Heart left ventricle (tissue), 16 donors: ENCODE data around the gene LRRFIP1. TPM values are rescaled to one million over a fixed set of nuclear protein-coding genes. Genes with fewer than 3 reads are reported as not detected.

Source experiments
- ATAC-seq, 4 donors: fragments of 200-7000 bp; cut with Tn5 transposase; one replicate each; pipeline ENCODE4 v1.9.1; 2020 to 2022; ENCODE audit warnings: moderate library complexity in 4 of 4, mild to moderate bottlenecking in 3 of 4, moderate number of reproducible peaks in 1 of 4
- DNase-seq, 5 donors: peaks; one replicate each; pipeline ENCODE4 v3.0.0-alpha.2; 2020
- H3K27ac ChIP-seq, 12 donors: fragments of 200-600 bp; sonication (generic) in 4 of 12; one replicate each; pipeline versions ENCODE4 v1.5.0 to v1.8.0; 2016 to 2022; ENCODE audit warnings: mild to moderate bottlenecking in 2 of 12
- H3K27me3 ChIP-seq, 9 donors: fragments of 200-600 bp; sonication (generic) in 2 of 9; one replicate each; pipeline versions ENCODE4 v1.5.1 to v1.8.0; 2016 to 2022; ENCODE audit warnings: mild to moderate bottlenecking in 3 of 9
- H3K36me3 ChIP-seq, 9 donors: fragments of 200-600 bp; sonication (generic) in 2 of 9; one replicate each; pipeline versions ENCODE4 v1.5.0 to v1.8.0; 2018 to 2022; ENCODE audit warnings: mild to moderate bottlenecking in 2 of 9
- H3K4me1 ChIP-seq, 12 donors: fragments of 200-600 bp; sonication (generic) in 4 of 12; one replicate each; pipeline versions ENCODE4 v1.5.0 to v1.8.0; 2016 to 2022; ENCODE audit warnings: mild to moderate bottlenecking in 3 of 12
- H3K4me3 ChIP-seq, 12 donors: fragments of 200-600 bp; sonication (generic) in 4 of 12; one replicate each; pipeline versions ENCODE4 v1.5.0 to v1.8.0; 2017 to 2022; ENCODE audit warnings: mild to moderate bottlenecking in 9 of 12, moderate library complexity in 4 of 12
- H3K9me3 ChIP-seq, 12 donors: fragments of 200-600 bp; sonication (generic) in 4 of 12; one replicate each; pipeline versions ENCODE4 v1.5.0 to v1.8.0; 2016 to 2022; ENCODE audit warnings: mild to moderate bottlenecking in 1 of 12
- CTCF ChIP-seq, 12 donors: fragments of 200-600 bp; sonication (generic) in 4 of 12; IDR thresholded peaks; one replicate each; pipeline versions ENCODE4 v1.5.0 to v1.8.0; 2018 to 2022; ENCODE audit warnings: antibody characterized with exemption in 12 of 12, mild to moderate bottlenecking in 5 of 12
- POLR2A ChIP-seq, 2 donors: fragments of 450-650 bp; IDR thresholded peaks; one replicate each; pipeline ENCODE4 v1.6.1; 2017; ENCODE audit warnings: antibody characterized with exemption in 2 of 2, mild to moderate bottlenecking in 2 of 2, moderate library complexity in 2 of 2
- WGBS, 4 donors: extraction: QIAGEN DNeasy Blood & Tissue Kit in 2 of 4; methylation state at CpG; one replicate each; pipeline versions ENCODE4 v1.1.5 to v1.1.7; 2013 to 2018; 5-methylcytosine and 5-hydroxymethylcytosine counted together
- intact Hi-C, 10 donors: fragments of 100-400 bp; cut with DNase I; formaldehyde crosslinking; loops; one replicate each; pipeline versions ENCODE4 v1.11.1 to v1.14.2; 2022
- polyA plus RNA-seq, 2 donors: library from polyadenylated mRNA; stranded (reverse); fragments of 200-250 nt; gene quantifications; one replicate each; pipeline ENCODE4 v1.2.3, GENCODE V29; 2013
- total RNA-seq, 9 donors: library from RNA; depleted of rRNA in 2 of 9; stranded (reverse); fragments of >200 nt in 2 of 9; fragmentation: NEBNext Ultra II Directional in 3 of 9; extraction: Animal tissue kit (Norgen Biotek cat#: 25700) in 3 of 9; gene quantifications; one replicate each; pipeline versions ENCODE4 v1.1.0 to v1.2.4, GENCODE V29; 2016 to 2023
- donor health status: ischemic (EF 13 %, LVEDD 7.1; RV severe dilation, severe dysfunction).
- donor health status: healthy with polysubstance abuse.
- donor health status: DM: no; HTN: yes; CAD: no.
- donor health status: DM: no; HTN: no; CAD: no.
- donor health status: ischemic (EF 25% LVEDD 6.9; RV normal size, moderate dysfunction).
- donor health status: ischemic (EF 25% LVEDD 5.7; RV mildly dilated, moderate dysfunction).
- donor health status: healthy.
- donor health status: DM: yes; HTN: yes; CAD: no.
- donor health status: ischemic (EF 35%, LVEDD 5.7; RV mildly dilated, moderate dysfunction).
- donor health status: nonischemic (EF 11% LVEDD 7.7; RV severe dilation, severe dysfunction).
- donor health status: DM: yes; HTN: yes; CAD: no.
- donor health status: PGD.
- donor health status: ischemic (EF 29% LVEDD 5.4; RV normal size, mild dysfunction).
- donor health status: nonischemic (EF 23%, LVEDD 6.1; RV moderate dilation, normal function).

LRRFIP1 gene
- total and polyA plus RNA-seq, 11 donors, result 78.7 to 151 (median 111) TPM

- intact Hi-C loops, result loop anchor here in 9 of 10 donors (2.0 to 10.0 kb wide), 6 partner anchors 17 to 148 kb away; no protein-coding TSS in a partner anchor
- ATAC-seq, result no peak
- WGBS, 4 donors, result 67 to 72% (median 68%) methylated on average over 9 of the region's 9 CpGs
- Histone ChIP-seq H3K36me3 (no peaks in the 10 kb centered on the region), H3K9me3 (no peaks in the 10 kb centered on the region), H3K27ac (peak overlapping the region; percentile 59 to 95 (median 86)), H3K4me1 (peaks cover 0 to 53% (median 33%) of the 10 kb centered on the region in 12 donors), H3K27me3 (no peaks in the 10 kb centered on the region), H3K4me3 (peak overlapping the region in 9 of 12 donors; percentile 10 to 43 (median 25))
- no peak for TF ChIP-seq POLR2A (IDR thresholded peaks at IDR 0.05)
- TF ChIP-seq CTCF (IDR thresholded peaks at IDR 0.05), result no peak
- no peak for DNase-seq
These were observed 27.8 kb upstream of the LRRFIP1 start for GRCh38 chr2:237599465-237600110.

GRCh38 chr2:237600205-237600846 lies 27.1 kb upstream of the LRRFIP1 start:
- intact Hi-C loops, result loop anchor here in 7 of 10 donors (2.0 to 10.0 kb wide), 5 partner anchors 16 to 147 kb away; no protein-coding TSS in a partner anchor
- no peaks in the 10 kb centered on the region for H3K36me3 ChIP-seq
- H3K27ac ChIP-seq, result peak overlapping the region; percentile 59 to 95 (median 86)
- DNase-seq, result peak in 4 of 5 donors; percentile 70 to 82 (median 80)
- H3K4me1 ChIP-seq, result peaks cover 0 to 45% (median 28%) of the 10 kb centered on the region in 12 donors
- WGBS, 4 donors, result 27 to 33% (median 29%) methylated on average over 15 to 16 of the region's 16 CpGs
- peak; percentile 78 to 88 (median 84) for ATAC-seq
- no peaks in the 10 kb centered on the region for H3K27me3 ChIP-seq
- TF ChIP-seq CTCF (IDR thresholded peaks at IDR 0.05) (peak in 10 of 12 donors; percentile 20 to 78 (median 45)), POLR2A (IDR thresholded peaks at IDR 0.05) (no peak)
- no peaks in the 10 kb centered on the region for H3K9me3 ChIP-seq
- peak overlapping the region in 9 of 12 donors; percentile 10 to 43 (median 25) for H3K4me3 ChIP-seq

GRCh38 chr2:237601453-237602116 lies 25.8 kb upstream of the LRRFIP1 start:
- intact Hi-C loops, result loop anchor here in 7 of 10 donors (2.0 to 10.0 kb wide), 5 partner anchors 15 to 146 kb away; no protein-coding TSS in a partner anchor
- 48 to 63% (median 58%) methylated on average over 12 to 14 of the region's 14 CpGs for WGBS, 4 donors
- Histone ChIP-seq H3K4me3 (no peak overlapping the region), H3K36me3 (no peaks in the 10 kb centered on the region), H3K4me1 (peaks cover 0 to 41% (median 28%) of the 10 kb centered on the region in 12 donors), H3K27ac (peak overlapping the region in 10 of 12 donors; percentile 59 to 95 (median 88)), H3K9me3 (no peaks in the 10 kb centered on the region), H3K27me3 (no peaks in the 10 kb centered on the region)
- no peak for DNase-seq
- TF ChIP-seq CTCF (IDR thresholded peaks at IDR 0.05) (peak in 2 of 12 donors; percentile 5 to 24), POLR2A (IDR thresholded peaks at IDR 0.05) (no peak)
- peak in 3 of 4 donors; percentile 3 to 16 (median 4) for ATAC-seq
